Measurements from ENCODE around the gene HSD11B1L.
"Not testable (repeated sequence)": the region's sequence is repeated elsewhere in the genome, so short reads cannot be mapped to it uniquely, and the experiment has no call there.

Gene HSD11B1L

DNA sequence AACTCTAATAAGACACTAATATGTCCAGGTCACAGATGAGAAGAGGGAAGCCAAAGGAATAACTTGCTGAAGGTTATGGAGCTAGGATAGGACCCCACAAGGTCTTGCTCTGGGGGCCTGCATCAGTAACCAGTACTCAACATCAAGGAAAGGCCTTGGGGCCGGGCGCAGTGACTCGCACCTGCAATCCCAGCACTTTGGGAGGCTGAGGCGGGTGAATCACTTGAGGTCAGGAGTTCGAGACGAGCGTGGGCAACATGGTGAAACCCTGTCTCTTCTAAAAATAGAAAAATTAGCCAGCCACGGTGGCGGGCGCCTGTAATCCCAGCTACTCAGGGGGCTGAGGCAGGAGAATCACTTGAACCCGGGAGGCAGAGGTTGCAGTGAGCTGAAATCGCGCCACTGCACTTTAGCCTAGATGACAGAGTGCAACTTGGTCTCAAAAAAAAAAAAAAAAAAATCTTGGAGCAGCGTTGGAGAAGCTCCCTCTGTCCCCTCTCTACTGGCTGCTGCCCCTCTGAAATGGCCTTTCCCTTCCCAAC, 37.3 kb downstream of the HSD11B1L start:
- peak overlapping the region in 1 of 7 experiments; percentile 92 for H3K4me3 ChIP-seq
- H3K27ac ChIP-seq: peak overlapping the region in 4 of 21 experiments; percentile 2 to 39 (median 16)

DNA sequence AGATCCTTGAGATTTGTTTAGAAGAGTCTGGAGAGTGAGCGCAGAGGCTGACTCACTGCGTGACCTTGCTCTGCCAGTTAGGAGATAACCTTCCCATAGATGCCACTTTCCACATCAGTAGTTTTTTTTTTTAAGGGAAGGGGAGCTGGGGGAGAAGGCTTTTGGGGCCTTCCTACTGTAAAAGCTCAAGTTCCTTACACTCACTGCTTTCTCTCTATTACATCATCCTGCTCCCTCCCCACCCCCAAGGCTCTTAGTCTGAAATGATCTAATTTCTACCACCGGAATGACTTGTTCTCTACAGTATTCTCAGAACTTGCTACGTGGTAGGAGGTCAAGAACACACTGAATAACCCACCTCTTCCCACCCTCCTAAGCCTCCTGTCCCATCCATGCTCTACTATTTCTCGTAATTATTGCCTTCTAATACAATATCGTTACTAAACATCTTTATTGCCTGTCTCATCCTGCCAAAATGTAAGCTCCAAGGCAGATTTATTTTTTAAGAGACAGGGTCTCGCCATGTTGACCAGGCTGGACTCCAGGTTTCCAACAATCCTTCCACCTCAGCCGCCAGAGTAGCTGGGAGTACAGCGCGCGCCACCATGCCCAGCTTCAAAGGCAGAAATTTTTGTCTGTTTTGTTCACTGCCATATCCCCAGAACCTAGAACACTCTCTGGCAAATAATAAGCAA, 37.9 kb downstream of the HSD11B1L start:
- H3K27ac ChIP-seq: peak overlapping the region in 17 of 21 experiments; percentile 11 to 100 (median 94)
- peak overlapping the region; percentile 84 to 100 (median 92) for H3K4me3 ChIP-seq

DNA sequence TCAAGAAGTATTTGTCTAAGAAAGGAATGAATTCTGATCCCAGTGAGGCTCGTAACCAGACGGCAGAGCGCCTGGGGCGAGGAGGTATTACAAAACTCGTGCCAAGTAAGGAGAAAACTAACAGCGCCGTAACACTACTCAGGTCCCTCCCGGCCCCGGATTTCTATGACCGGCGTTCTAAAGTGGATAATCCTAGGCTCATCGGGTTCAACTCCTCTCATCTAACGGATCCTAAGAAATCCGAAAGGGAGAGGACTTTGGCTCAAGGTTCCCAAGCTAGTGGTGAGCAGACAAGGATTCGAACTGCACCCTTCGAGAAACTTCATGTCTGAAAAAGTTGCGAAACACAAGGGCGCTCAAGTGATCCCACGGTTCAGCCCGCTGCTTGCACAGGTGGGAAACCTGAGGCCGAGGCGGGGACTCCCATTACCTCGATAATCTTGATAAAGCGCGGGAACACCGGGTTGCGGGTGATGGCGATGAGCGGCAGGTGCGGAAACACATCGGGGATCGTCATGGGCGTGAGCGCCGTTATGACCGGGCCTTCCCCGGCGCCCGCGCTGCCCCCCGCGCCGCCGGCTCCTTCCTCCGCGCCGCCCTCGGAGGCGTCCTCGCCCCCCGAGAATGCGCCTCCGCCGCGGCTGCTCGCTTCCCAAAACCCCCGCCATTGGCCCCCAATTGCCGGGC, 38.6 kb downstream of the HSD11B1L start:
- H3K4me3 ChIP-seq: peak overlapping the region; percentile 84 to 100 (median 92)
- peak overlapping the region; percentile 77 to 100 (median 94) for H3K27ac ChIP-seq

DNA sequence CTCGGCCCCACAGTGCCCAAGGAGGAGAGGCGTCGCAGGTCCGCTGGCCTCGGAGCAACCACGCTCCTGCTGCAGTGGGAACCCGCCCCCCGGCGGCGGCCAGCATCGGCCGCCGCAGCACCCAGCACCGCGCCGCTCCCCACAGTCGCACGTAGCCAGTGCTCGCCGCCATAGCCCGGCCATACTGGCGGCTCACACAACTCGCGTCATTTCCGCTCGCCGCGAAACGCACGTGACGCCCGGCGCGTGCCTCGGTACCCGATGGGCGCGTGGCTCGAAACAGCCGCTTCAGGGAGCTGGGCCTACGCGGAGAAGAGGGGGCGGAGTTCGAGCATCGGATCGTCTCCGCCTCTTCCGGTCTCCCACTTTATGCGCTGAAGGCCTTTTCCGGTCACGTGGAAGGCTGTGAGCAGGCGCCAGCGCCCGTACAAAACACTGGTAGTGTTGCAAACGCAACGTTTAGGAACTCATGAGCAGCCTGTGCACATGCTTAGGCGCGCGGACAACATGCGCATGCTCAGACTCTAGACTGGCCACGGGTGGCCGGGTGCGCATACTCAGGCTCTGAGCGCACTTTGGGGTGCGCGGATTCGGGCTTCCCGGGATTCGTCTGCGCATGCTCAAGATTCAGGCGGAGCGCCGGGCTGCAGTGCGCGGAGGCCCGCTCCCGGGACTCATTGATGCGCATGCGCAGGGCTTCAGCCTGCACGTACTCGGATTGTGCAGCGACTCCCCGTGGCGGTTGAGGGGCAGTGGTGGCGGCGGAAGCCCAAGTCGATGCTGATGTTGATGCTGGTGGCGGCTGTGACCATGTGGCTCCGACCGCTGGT, 39.3 kb downstream of the HSD11B1L start, which contains the start of the genes CATSPERD and LONP1:
TSS of gene CATSPERD (plus strand) at position 677 of the 830 bp plus-strand sequence. CDS start at position 778, 101 bp downstream.
TSS of gene LONP1 (minus strand) at position 186 of the 830 bp plus-strand sequence. CDS start at position 172, 14 bp downstream.
- Histone ChIP-seq H3K27ac (peak within 1 kb of the TSS; percentile 77 to 100 (median 94)), H3K4me3 (peak within 1 kb of the TSS; percentile 84 to 100 (median 92))

DNA sequence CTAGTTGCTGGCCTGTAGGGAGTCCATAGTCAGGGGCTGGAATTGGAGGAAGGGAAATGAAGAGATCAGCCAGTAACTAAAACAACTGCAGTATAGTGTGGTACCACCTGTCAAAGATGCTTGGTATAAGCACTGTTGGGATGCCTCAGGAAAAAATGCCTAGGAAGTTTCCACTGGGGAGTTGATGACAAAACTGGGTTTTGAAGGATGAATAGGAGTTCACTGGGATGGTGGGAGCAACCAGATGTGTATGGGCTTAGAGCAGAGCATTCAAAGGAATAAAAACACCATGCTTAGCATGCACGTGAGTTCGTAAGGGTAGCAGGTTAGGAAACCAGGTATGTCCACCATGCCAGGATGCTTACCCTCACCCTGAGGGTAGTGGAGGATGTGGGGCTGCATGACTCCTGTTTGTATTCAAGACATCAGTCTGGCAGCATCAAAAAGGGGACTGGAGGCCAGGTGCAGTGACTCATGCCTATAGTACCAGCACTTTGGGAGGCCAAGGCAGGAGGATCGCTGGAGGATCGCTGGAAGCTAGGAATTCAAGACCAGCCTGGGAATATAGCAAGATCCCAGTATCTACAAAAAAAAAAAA, 46.7 kb downstream of the HSD11B1L start:
- Histone ChIP-seq H3K27ac (no peak overlapping the region), H3K4me3 (no peak overlapping the region)

DNA sequence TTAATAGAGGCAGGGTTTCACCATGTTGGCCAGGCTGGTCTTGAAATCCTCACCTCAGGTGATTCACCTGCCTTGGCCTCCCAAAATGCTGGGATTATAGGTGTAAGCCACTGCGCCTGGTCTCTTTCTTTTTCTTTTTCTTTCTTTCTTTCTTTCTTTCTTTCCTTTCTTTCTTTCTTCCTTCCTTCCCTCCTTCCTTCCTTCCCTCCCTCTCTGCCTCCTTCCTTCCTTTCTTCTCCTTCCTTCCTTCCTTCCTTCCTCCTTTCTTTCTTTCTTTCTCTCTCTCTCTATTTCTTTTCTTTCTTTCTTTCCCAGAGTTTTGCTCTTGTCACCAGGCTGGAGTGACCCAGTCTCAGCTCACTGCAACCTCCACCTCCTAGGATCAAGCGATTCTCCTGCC, 52.3 kb downstream of the HSD11B1L start:
- not testable (repeated sequence) for H3K27ac ChIP-seq, H3K4me3 ChIP-seq
